Tibial nerve (tissue), 3 donors: ENCODE data around the gene ROBO1.

Experiments used
- POLR2A ChIP-seq, 2 donors: fragments of 450-650 bp; IDR thresholded peaks; one replicate each; pipeline ENCODE4 v1.6.1; 2017; ENCODE audit warnings: antibody characterized with exemption in 2 of 2, mild to moderate bottlenecking in 2 of 2, moderate library complexity in 2 of 2
- TF ChIP-seq, protein P1 (sequence below), 5 experiments: fragments of 200-600 bp in 3 of 5; fragments of 450-650 bp in 2 of 5; sonication (generic) in 3 of 5; IDR thresholded peaks; one replicate each; pipeline ENCODE4 v1.5.1; 2016 to 2019; ENCODE audit warnings: antibody characterized with exemption in 5 of 5, mild to moderate bottlenecking in 3 of 5, moderate library complexity in 2 of 5

DNA sequence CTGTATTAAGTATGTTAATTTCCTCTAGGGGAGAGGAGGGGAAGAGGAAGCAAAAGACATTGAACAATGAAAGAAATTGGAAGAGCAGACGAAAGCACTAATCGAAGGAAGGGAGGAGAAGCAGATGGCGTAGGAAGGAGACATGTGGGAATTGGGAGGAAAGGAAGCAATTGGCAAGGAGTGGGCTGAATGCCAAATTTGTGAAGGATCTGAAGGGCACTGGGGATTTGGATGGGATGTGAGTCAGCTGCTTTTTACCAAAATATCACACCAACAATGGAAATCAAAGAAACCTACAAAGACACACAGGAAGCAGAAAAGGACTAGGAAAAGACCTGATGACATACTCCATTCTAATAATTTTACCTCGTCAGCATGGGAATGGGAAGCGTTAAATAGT lies 1029.8 kb downstream of the ROBO1 start:
- TF ChIP-seq, protein P1, sequence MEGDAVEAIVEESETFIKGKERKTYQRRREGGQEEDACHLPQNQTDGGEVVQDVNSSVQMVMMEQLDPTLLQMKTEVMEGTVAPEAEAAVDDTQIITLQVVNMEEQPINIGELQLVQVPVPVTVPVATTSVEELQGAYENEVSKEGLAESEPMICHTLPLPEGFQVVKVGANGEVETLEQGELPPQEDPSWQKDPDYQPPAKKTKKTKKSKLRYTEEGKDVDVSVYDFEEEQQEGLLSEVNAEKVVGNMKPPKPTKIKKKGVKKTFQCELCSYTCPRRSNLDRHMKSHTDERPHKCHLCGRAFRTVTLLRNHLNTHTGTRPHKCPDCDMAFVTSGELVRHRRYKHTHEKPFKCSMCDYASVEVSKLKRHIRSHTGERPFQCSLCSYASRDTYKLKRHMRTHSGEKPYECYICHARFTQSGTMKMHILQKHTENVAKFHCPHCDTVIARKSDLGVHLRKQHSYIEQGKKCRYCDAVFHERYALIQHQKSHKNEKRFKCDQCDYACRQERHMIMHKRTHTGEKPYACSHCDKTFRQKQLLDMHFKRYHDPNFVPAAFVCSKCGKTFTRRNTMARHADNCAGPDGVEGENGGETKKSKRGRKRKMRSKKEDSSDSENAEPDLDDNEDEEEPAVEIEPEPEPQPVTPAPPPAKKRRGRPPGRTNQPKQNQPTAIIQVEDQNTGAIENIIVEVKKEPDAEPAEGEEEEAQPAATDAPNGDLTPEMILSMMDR (IDR thresholded peaks at IDR 0.05) = no peak
- TF ChIP-seq POLR2A (IDR thresholded peaks at IDR 0.05) = no peak
